HEK293 (cell line): Measurements from ENCODE around the gene AGK.

Experiments
- CTCF ChIA-PET: fragments of 350-600 bp; formaldehyde crosslinking; extraction: SDS; loops from one replicate; lab custom pipeline; 2021; ENCODE audit warnings: antibody characterized with exemption; lab: Yijun Ruan, JAX
- POLR2A ChIA-PET: fragments of 300-600 bp; formaldehyde crosslinking; extraction: SDS; loops from one replicate; lab custom pipeline; 2020; ENCODE audit warnings: antibody characterized with exemption, inconsistent platforms; lab: Yijun Ruan, JAX
- H3K27ac ChIP-seq: fragments of 200-500 bp; sonication (Bioruptor generic); 2 replicates; pipeline ENCODE4 v1.5.1; 2014; ENCODE audit warnings: low read depth, low read length, control low read depth, inconsistent platforms; ENCODE audit errors: extremely low read depth
- H3K36me3 ChIP-seq, 2 experiments: fragments of 200-500 bp in 1 of 2; sonication (Bioruptor generic) in 1 of 2; 1 replicate in 1 of 2; 2 replicates in 1 of 2; pipeline ENCODE4 v1.5.1; 2014 to 2017; ENCODE audit warnings: inconsistent platforms in 2 of 2, low read length in 2 of 2; ENCODE audit not compliant: control insufficient read depth in 2 of 2, insufficient read depth in 1 of 2
- H3K4me1 ChIP-seq: fragments of 200-500 bp; sonication (Bioruptor generic); 2 replicates; pipeline ENCODE4 v1.5.1; 2014; ENCODE audit warnings: mild to moderate bottlenecking, low read length, inconsistent platforms; ENCODE audit not compliant: control insufficient read depth, insufficient read depth
- H3K4me3 ChIP-seq: 2 replicates; pipeline ENCODE4 v1.5.1; 2011; ENCODE audit warnings: low read depth, mild to moderate bottlenecking, control low read depth, low read length, moderate library complexity
- H3K9me3 ChIP-seq: fragments of 200-500 bp; sonication (Bioruptor generic); 2 replicates; pipeline ENCODE4 v1.5.1; 2014; ENCODE audit warnings: low read depth, low read length, inconsistent platforms; ENCODE audit not compliant: control insufficient read depth, insufficient read depth
- BCL11B ChIP-seq: fragments of 450-650 bp; formaldehyde crosslinking; IDR thresholded peaks from 2 replicates; pipeline ENCODE4 v1.5.1; 2016; ENCODE audit warnings: low read depth, missing biosample characterization, missing genetic modification characterization
- HOXC10 ChIP-seq: sonication (generic); formaldehyde crosslinking; IDR thresholded peaks from 2 replicates; pipeline ENCODE4 v1.8.1; 2023; ENCODE audit warnings: mild to moderate bottlenecking, missing genetic modification reagents
- INSM2 ChIP-seq: fragments of 450-650 bp; formaldehyde crosslinking; IDR thresholded peaks from 2 replicates; pipeline ENCODE4 v1.5.1; 2016; ENCODE audit warnings: missing biosample characterization, missing genetic modification characterization
- KLF17 ChIP-seq: fragments of 450-650 bp; formaldehyde crosslinking; IDR thresholded peaks from 2 replicates; pipeline ENCODE4 v1.5.1; 2016; ENCODE audit warnings: missing biosample characterization, missing genetic modification characterization
- KLF7 ChIP-seq: fragments of 450-650 bp; formaldehyde crosslinking; IDR thresholded peaks from 2 replicates; pipeline ENCODE4 v1.5.1; 2016; ENCODE audit warnings: missing biosample characterization, missing genetic modification characterization, borderline replicate concordance
- KLF9 ChIP-seq: fragments of 450-650 bp; formaldehyde crosslinking; IDR thresholded peaks from 2 replicates; pipeline ENCODE4 v1.5.1; 2016; ENCODE audit warnings: missing biosample characterization, missing genetic modification characterization, low read depth
- MZF1 ChIP-seq: fragments of 450-650 bp; formaldehyde crosslinking; IDR thresholded peaks from 2 replicates; pipeline ENCODE4 v1.5.1; 2017; ENCODE audit warnings: missing biosample characterization, missing genetic modification characterization, borderline replicate concordance
- SP3 ChIP-seq: fragments of 450-650 bp; formaldehyde crosslinking; IDR thresholded peaks from 2 replicates; pipeline ENCODE4 v1.5.1; 2016; ENCODE audit warnings: missing biosample characterization, missing genetic modification characterization
- TCF7L2 ChIP-seq: IDR thresholded peaks from 2 replicates; pipeline ENCODE4 v1.6.1; 2011; ENCODE audit warnings: low read depth, mild to moderate bottlenecking, inconsistent platforms, low read length, moderate library complexity, borderline replicate concordance
- ZBTB8A ChIP-seq: fragments of 450-650 bp; formaldehyde crosslinking; IDR thresholded peaks from 2 replicates; pipeline ENCODE4 v1.5.1; 2016; ENCODE audit warnings: missing biosample characterization, missing genetic modification characterization
- ZFP3 ChIP-seq: fragments of 450-650 bp; formaldehyde crosslinking; IDR thresholded peaks from 2 replicates; pipeline ENCODE4 v1.5.1; 2016; ENCODE audit warnings: low read depth, missing biosample characterization, missing genetic modification characterization
- ZFP69B ChIP-seq: fragments of 450-650 bp; formaldehyde crosslinking; IDR thresholded peaks from 2 replicates; pipeline ENCODE4 v1.5.1; 2016; ENCODE audit warnings: missing biosample characterization, missing genetic modification characterization
- ZNF121 ChIP-seq: fragments of 450-650 bp; formaldehyde crosslinking; IDR thresholded peaks from 2 replicates; pipeline ENCODE4 v1.5.1; 2016; ENCODE audit warnings: missing biosample characterization, missing genetic modification characterization
- ZNF16 ChIP-seq: fragments of 450-650 bp; formaldehyde crosslinking; IDR thresholded peaks from 2 replicates; pipeline ENCODE4 v1.5.1; 2016; ENCODE audit warnings: low read depth, missing biosample characterization, missing genetic modification characterization
- ZNF23 ChIP-seq: fragments of 450-650 bp; formaldehyde crosslinking; IDR thresholded peaks from 2 replicates; pipeline ENCODE4 v1.5.1; 2016; ENCODE audit warnings: missing biosample characterization, missing genetic modification characterization, borderline replicate concordance
- ZNF24 ChIP-seq: fragments of 450-650 bp; formaldehyde crosslinking; IDR thresholded peaks from 2 replicates; pipeline ENCODE4 v1.5.1; 2016; ENCODE audit warnings: missing biosample characterization, missing genetic modification characterization
- ZNF248 ChIP-seq: fragments of 450-650 bp; formaldehyde crosslinking; IDR thresholded peaks from 2 replicates; pipeline ENCODE4 v1.5.1; 2017; ENCODE audit warnings: missing biosample characterization, missing genetic modification characterization
- ZNF37A ChIP-seq: fragments of 450-650 bp; IDR thresholded peaks from 2 replicates; pipeline ENCODE4 v1.5.1; 2018; ENCODE audit warnings: missing biosample characterization, missing genetic modification characterization
- ZNF433 ChIP-seq: fragments of 450-650 bp; formaldehyde crosslinking; IDR thresholded peaks from 2 replicates; pipeline ENCODE4 v1.5.1; 2016; ENCODE audit warnings: missing biosample characterization, missing genetic modification characterization, low read depth
- ZNF501 ChIP-seq: fragments of 450-650 bp; formaldehyde crosslinking; IDR thresholded peaks from 2 replicates; pipeline ENCODE4 v1.5.1; 2016; ENCODE audit warnings: missing biosample characterization, missing genetic modification characterization
- ZNF518A ChIP-seq: fragments of 450-650 bp; formaldehyde crosslinking; conservative IDR thresholded peaks from 2 replicates; pipeline ENCODE4 v1.5.1; 2016; ENCODE audit warnings: low read depth, missing biosample characterization, missing genetic modification characterization
- ZNF596 ChIP-seq: fragments of 450-650 bp; IDR thresholded peaks from 2 replicates; pipeline ENCODE4 v1.5.0; 2018; ENCODE audit warnings: missing biosample characterization, mild to moderate bottlenecking, missing genetic modification characterization, moderate library complexity
- ZNF624 ChIP-seq: fragments of 450-650 bp; formaldehyde crosslinking; IDR thresholded peaks from 2 replicates; pipeline ENCODE4 v1.5.1; 2017; ENCODE audit warnings: missing biosample characterization, missing genetic modification characterization
- ZNF626 ChIP-seq: fragments of 450-650 bp; sonication (Bioruptor Pico); formaldehyde crosslinking; IDR thresholded peaks from 2 replicates; pipeline ENCODE4 v1.5.1; 2018; ENCODE audit warnings: missing biosample characterization, missing genetic modification characterization, inconsistent platforms
- ZSCAN16 ChIP-seq: fragments of 450-650 bp; formaldehyde crosslinking; IDR thresholded peaks from 2 replicates; pipeline ENCODE4 v1.5.1; 2016; ENCODE audit warnings: missing biosample characterization, missing genetic modification characterization
- ZSCAN18 ChIP-seq: fragments of 450-650 bp; formaldehyde crosslinking; IDR thresholded peaks from 2 replicates; pipeline ENCODE4 v1.5.1; 2016; ENCODE audit warnings: missing biosample characterization, missing genetic modification characterization
- ZSCAN4 ChIP-seq: fragments of 450-650 bp; formaldehyde crosslinking; IDR thresholded peaks from 2 replicates; pipeline ENCODE4 v1.5.1; 2017; ENCODE audit warnings: missing biosample characterization, missing genetic modification characterization

Gene AGK

GRCh38 chr7:141676618-141677017 is 125.4 kb downstream of the AGK start:
- no peak overlapping the region for H3K4me3 ChIP-seq
- H3K36me3 ChIP-seq: peaks cover 0 to 35% of the 10 kb centered on the region in 2 experiments; a peak in 2 of 3 replicates
- CTCF ChIA-PET: no interaction called here
- no peak overlapping the region for H3K27ac ChIP-seq
- H3K4me1 ChIP-seq: no peaks in the 10 kb centered on the region
- POLR2A ChIA-PET: no interaction called here
- no peak for TF ChIP-seq KLF7 (tag by site-specific recombination)
- TF ChIP-seq ZSCAN16: no peak
- TF ChIP-seq ZNF624 (tag by site-specific recombination): no peak
- TF ChIP-seq ZSCAN4 (tag by site-specific recombination): no peak
- no peak for TF ChIP-seq ZNF23 (tag by site-specific recombination)
- no peak for TF ChIP-seq ZBTB8A (tag by site-specific recombination)
- no peak for TF ChIP-seq KLF17 (tag by site-specific recombination)
- no peak for TF ChIP-seq ZNF121 (tag by site-specific recombination)
- no peak for TF ChIP-seq ZFP69B (tag by site-specific recombination)
- TF ChIP-seq ZNF433 (tag by site-specific recombination): no peak
- no peak for TF ChIP-seq ZNF16 (tag by site-specific recombination)
- TF ChIP-seq ZNF24: no peak
- no peak for TF ChIP-seq ZNF37A (tag by site-specific recombination)
- no peak for TF ChIP-seq ZNF248 (tag by site-specific recombination)
- no peak for TF ChIP-seq KLF9 (tag by site-specific recombination)
- TF ChIP-seq ZFP3: no peak
- no peak for TF ChIP-seq ZNF518A (tag by site-specific recombination)
- no peak for TF ChIP-seq ZNF626
- TF ChIP-seq ZNF501: no peak
- no peaks in the 10 kb centered on the region for H3K9me3 ChIP-seq

- H3K36me3 ChIP-seq: peaks cover 3 to 32% of the 10 kb centered on the region in 2 experiments
- no peaks in the 10 kb centered on the region for H3K4me1 ChIP-seq
- H3K27ac ChIP-seq: no peak overlapping the region
- CTCF ChIA-PET: interaction anchor here (0.7 kb wide), 1 partner anchor 9 kb away, joined by 3 read pairs; no protein-coding TSS in a partner anchor
- POLR2A ChIA-PET: no interaction called here
- H3K9me3 ChIP-seq: no peaks in the 10 kb centered on the region
- no peak overlapping the region for H3K4me3 ChIP-seq
- TF ChIP-seq MZF1 (tag by site-specific recombination) (no peak), ZNF596 (tag by site-specific recombination) (no peak), HOXC10 (CRISPR knock-in tag) (no peak), ZNF37A (tag by site-specific recombination) (no peak), SP3 (tag by site-specific recombination) (no peak), INSM2 (tag by site-specific recombination) (no peak), KLF7 (tag by site-specific recombination) (no peak), ZFP69B (tag by site-specific recombination) (no peak), ZSCAN18 (no peak), TCF7L2 (no peak), BCL11B (no peak)
Observed at GRCh38 chr7:141679014-141679413, 127.8 kb downstream of the AGK start.
